Endothelial cell of umbilical vein (primary cell): Measurements from ENCODE around the gene PDK3.

Source experiments
- TF ChIP-seq, protein P1 (sequence below): IDR thresholded peaks from 2 replicates; pipeline ENCODE4 v1.6.1; 2011; ENCODE audit not compliant: insufficient read depth, insufficient read length
- TF ChIP-seq, protein P2 (sequence below), 2 donors: IDR thresholded peaks; 1 replicate in 1 of 2; 2 replicates in 1 of 2; pipeline ENCODE4 v1.5.1; 2011; ENCODE audit warnings: low read length in 2 of 2, mild to moderate bottlenecking in 2 of 2, moderate library complexity in 2 of 2, control low read depth in 1 of 2, inconsistent platforms in 1 of 2, low read depth in 1 of 2; ENCODE audit not compliant: insufficient read depth in 1 of 2; ENCODE audit errors: extremely low read depth in 1 of 2

GRCh38 chrX:24428516-24428915 is 36.6 kb upstream of the PDK3 start:
- TF ChIP-seq, protein P1, sequence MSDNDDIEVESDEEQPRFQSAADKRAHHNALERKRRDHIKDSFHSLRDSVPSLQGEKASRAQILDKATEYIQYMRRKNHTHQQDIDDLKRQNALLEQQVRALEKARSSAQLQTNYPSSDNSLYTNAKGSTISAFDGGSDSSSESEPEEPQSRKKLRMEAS, result no peak
- TF ChIP-seq, protein P2, sequence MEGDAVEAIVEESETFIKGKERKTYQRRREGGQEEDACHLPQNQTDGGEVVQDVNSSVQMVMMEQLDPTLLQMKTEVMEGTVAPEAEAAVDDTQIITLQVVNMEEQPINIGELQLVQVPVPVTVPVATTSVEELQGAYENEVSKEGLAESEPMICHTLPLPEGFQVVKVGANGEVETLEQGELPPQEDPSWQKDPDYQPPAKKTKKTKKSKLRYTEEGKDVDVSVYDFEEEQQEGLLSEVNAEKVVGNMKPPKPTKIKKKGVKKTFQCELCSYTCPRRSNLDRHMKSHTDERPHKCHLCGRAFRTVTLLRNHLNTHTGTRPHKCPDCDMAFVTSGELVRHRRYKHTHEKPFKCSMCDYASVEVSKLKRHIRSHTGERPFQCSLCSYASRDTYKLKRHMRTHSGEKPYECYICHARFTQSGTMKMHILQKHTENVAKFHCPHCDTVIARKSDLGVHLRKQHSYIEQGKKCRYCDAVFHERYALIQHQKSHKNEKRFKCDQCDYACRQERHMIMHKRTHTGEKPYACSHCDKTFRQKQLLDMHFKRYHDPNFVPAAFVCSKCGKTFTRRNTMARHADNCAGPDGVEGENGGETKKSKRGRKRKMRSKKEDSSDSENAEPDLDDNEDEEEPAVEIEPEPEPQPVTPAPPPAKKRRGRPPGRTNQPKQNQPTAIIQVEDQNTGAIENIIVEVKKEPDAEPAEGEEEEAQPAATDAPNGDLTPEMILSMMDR (IDR thresholded peaks at IDR 0.05; ENCODE audit: extremely low read depth in 1 of 2, insufficient read depth in 1 of 2, low read depth in 1 of 2, low read length in 2 of 2), result no peak
